Subcutaneous adipose tissue (tissue), 4 donors: ENCODE results near the gene EXD3. TPM values are rescaled to one million over a fixed set of nuclear protein-coding genes. Genes with fewer than 3 reads are reported as not detected.

Experiments used
- CTCF ChIP-seq: fragments of 450-650 bp; IDR thresholded peaks from one replicate; pipeline ENCODE4 v1.5.1; 2016; ENCODE audit warnings: low read depth, mild to moderate bottlenecking, control low read depth, antibody characterized with exemption, moderate library complexity
- total RNA-seq, 4 donors: library from RNA; depleted of rRNA; stranded (reverse); fragments of >200 nt; gene quantifications; one replicate each; pipeline ENCODE4 v1.1.0, GENCODE V29; 2016

Gene EXD3
- total RNA-seq, 4 donors from 2014 or later = 7.5 to 44.6 (median 10.5) TPM

- no peak for TF ChIP-seq CTCF
These were observed 33.3 kb upstream of the EXD3 start for GRCh38 chr9:137456061-137456863.

GRCh38 chr9:137455359-137455991 is 32.5 kb upstream of the EXD3 start:
- TF ChIP-seq CTCF = no peak

- TF ChIP-seq CTCF = no peak
These were observed 31.8 kb upstream of the EXD3 start for GRCh38 chr9:137454597-137455358.

- no peak for TF ChIP-seq CTCF
These were observed 31.2 kb upstream of the EXD3 start for GRCh38 chr9:137454145-137454596.

GRCh38 chr9:137453643-137454081 is 30.7 kb upstream of the EXD3 start:
- TF ChIP-seq CTCF = no peak

GRCh38 chr9:137452761-137453642 is 30.0 kb upstream of the EXD3 start:
- TF ChIP-seq CTCF = no peak
